ENCODE measurements around the gene MTHFSD. TPM values are rescaled to one million over a fixed set of nuclear protein-coding genes. Genes with fewer than 3 reads are reported as not detected.

Gene MTHFSD
- polyA plus RNA-seq, 1 donor (not counting 4 experiments of a cell fraction or from before 2014, with no cell fraction given): 14.7 TPM

GRCh38 chr16:86521236-86522197 lies 33.5 kb downstream of the MTHFSD start:
- Histone ChIP-seq H3K4me2 (ENCODE audit: control insufficient read depth, extremely low read depth, insufficient read depth, low read depth, low read length) (no peak overlapping the region), H3K9ac (ENCODE audit: control insufficient read depth, extremely low read depth, insufficient read depth, low read length) (no peak overlapping the region), H3K4me3 (ENCODE audit: control insufficient read depth in 2 of 3, extremely low read depth in 1 of 3, insufficient read depth in 2 of 3, low read depth in 1 of 3, low read length in 3 of 3) (no peak overlapping the region), H3K79me2 (ENCODE audit: control insufficient read depth, insufficient read depth, low read length) (no peaks in the 10 kb centered on the region), H3K9me1 (ENCODE audit: control insufficient read depth, extremely low read depth, insufficient read depth, low read length) (no peaks in the 10 kb centered on the region), H3K36me3 (ENCODE audit: control insufficient read depth in 2 of 2, extremely low read depth in 1 of 2, insufficient read depth in 2 of 2, low read length in 2 of 2) (no peaks in the 10 kb centered on the region), H2AFZ (ENCODE audit: control insufficient read depth, low read length) (no peak overlapping the region), H3K4me1 (ENCODE audit: control insufficient read depth, extremely low read depth, insufficient read depth, low read length) (no peaks in the 10 kb centered on the region), H3K27ac (ENCODE audit: control insufficient read depth, insufficient read depth, low read length) (no peak overlapping the region), H4K20me1 (ENCODE audit: control insufficient read depth, extremely low read depth, insufficient read depth, low read length) (no peaks in the 10 kb centered on the region), H3K27me3 (ENCODE audit: control insufficient read depth, extremely low read depth, insufficient read depth, low read length) (peaks cover 43% of the 10 kb centered on the region), H3K9me3 (ENCODE audit: control insufficient read depth, low read depth, low read length) (no peaks in the 10 kb centered on the region)
- TF ChIP-seq EZH2 (IDR thresholded peaks at IDR 0.05; ENCODE audit: low read length) (no peak), CTCF (optimal IDR thresholded peaks at IDR 0.05 in 1 of 3, IDR thresholded peaks at IDR 0.05 in 1 of 3, conservative IDR thresholded peaks at IDR 0.05 in 1 of 3; ENCODE audit: extremely low read depth in 1 of 3, insufficient read depth in 2 of 3, low read length in 3 of 3) (no peak)
- DNase-seq (ENCODE audit: low read depth, low spot score) (no peak), FAIRE-seq (no peak)
- dilution Hi-C loops (cut with MboI; ENCODE audit: extremely low pct_ligation_motif_present, low sequenced_read_pairs): no loop called here

GRCh38 chr16:86520317-86521210 lies 34.5 kb downstream of the MTHFSD start:
- Histone ChIP-seq H3K4me2 (ENCODE audit: control insufficient read depth, extremely low read depth, insufficient read depth, low read depth, low read length) (peak overlapping the region; percentile 29), H3K27ac (ENCODE audit: control insufficient read depth, insufficient read depth, low read length) (no peak overlapping the region), H3K79me2 (ENCODE audit: control insufficient read depth, insufficient read depth, low read length) (no peaks in the 10 kb centered on the region), H4K20me1 (ENCODE audit: control insufficient read depth, extremely low read depth, insufficient read depth, low read length) (no peaks in the 10 kb centered on the region), H3K4me1 (ENCODE audit: control insufficient read depth, extremely low read depth, insufficient read depth, low read length) (no peaks in the 10 kb centered on the region), H3K4me3 (ENCODE audit: control insufficient read depth in 2 of 3, extremely low read depth in 1 of 3, insufficient read depth in 2 of 3, low read depth in 1 of 3, low read length in 3 of 3) (no peak overlapping the region), H3K9me1 (ENCODE audit: control insufficient read depth, extremely low read depth, insufficient read depth, low read length) (no peaks in the 10 kb centered on the region), H3K36me3 (ENCODE audit: control insufficient read depth in 2 of 2, extremely low read depth in 1 of 2, insufficient read depth in 2 of 2, low read length in 2 of 2) (no peaks in the 10 kb centered on the region), H2AFZ (ENCODE audit: control insufficient read depth, low read length) (no peak overlapping the region), H3K9me3 (ENCODE audit: control insufficient read depth, low read depth, low read length) (no peaks in the 10 kb centered on the region), H3K9ac (ENCODE audit: control insufficient read depth, extremely low read depth, insufficient read depth, low read length) (no peak overlapping the region), H3K27me3 (ENCODE audit: control insufficient read depth, extremely low read depth, insufficient read depth, low read length) (peaks cover 53% of the 10 kb centered on the region)
- dilution Hi-C loops (cut with MboI; ENCODE audit: extremely low pct_ligation_motif_present, low sequenced_read_pairs): no loop called here
- no peak for TF ChIP-seq CTCF (optimal IDR thresholded peaks at IDR 0.05 in 1 of 3, IDR thresholded peaks at IDR 0.05 in 1 of 3, conservative IDR thresholded peaks at IDR 0.05 in 1 of 3; ENCODE audit: extremely low read depth in 1 of 3, insufficient read depth in 2 of 3, low read length in 3 of 3)
- TF ChIP-seq EZH2 (IDR thresholded peaks at IDR 0.05; ENCODE audit: low read length): no peak
- DNase-seq (ENCODE audit: low read depth, low spot score): no peak
- no peak for FAIRE-seq
